Endothelial cell of umbilical vein (primary cell): ENCODE results near the gene MANEAL. TPM values are rescaled to one million over a fixed set of nuclear protein-coding genes. Genes with fewer than 3 reads are reported as not detected.

ENCODE experiments used
- BruUV-seq: library from RNA; stranded (reverse); fragments of 400-500 nt; replicated peaks from 2 replicates; lab custom pipeline; 2021; lab: Mats Ljungman, UMichigan
- CTCF ChIA-PET: fragments of 300-600, 350-600 bp; sonication (Branson Sonifier 250); formaldehyde crosslinking; loops from one replicate; lab custom pipeline; 2021; ENCODE audit warnings: antibody characterized with exemption, inconsistent platforms; lab: Charles Lee
- POLR2A ChIA-PET: fragments of 300-600, 350-600 bp; sonication (Branson Sonifier 250); formaldehyde crosslinking; loops from one replicate; lab custom pipeline; 2021; ENCODE audit warnings: antibody characterized with exemption, inconsistent platforms; lab: Charles Lee
- DNase-seq: peaks from one replicate; pipeline ENCODE4 v3.0.0-alpha.2; 2011; ENCODE audit warnings: low read depth, low spot score
- FAIRE-seq: peaks from 2 replicates; lab custom pipeline; 2011; peaks lifted over from hg19 to GRCh38; lab: Jason Lieb, UNC
- H2AFZ ChIP-seq: 2 replicates; pipeline ENCODE4 v1.6.0; 2012; ENCODE audit warnings: low read depth, low read length, control low read depth, inconsistent platforms
- H3K27ac ChIP-seq: 2 replicates; pipeline ENCODE4 v1.5.1; 2011; ENCODE audit warnings: low read depth, mild to moderate bottlenecking, control low read depth, low read length, moderate library complexity; ENCODE audit not compliant: insufficient read depth
- H3K27me3 ChIP-seq, 2 experiments: 2 replicates each; pipeline versions ENCODE4 v1.6.0 to v1.6.1; 2011; ENCODE audit warnings: low read length in 2 of 2, mixed read lengths in 1 of 2; ENCODE audit not compliant: control insufficient read depth in 2 of 2, insufficient read depth in 2 of 2
- H3K36me3 ChIP-seq, 2 experiments: 2 replicates in 1 of 2; 3 replicates in 1 of 2; pipeline ENCODE4 v1.5.1; 2011; ENCODE audit warnings: low read length in 2 of 2, mild to moderate bottlenecking in 1 of 2, moderate library complexity in 1 of 2; ENCODE audit not compliant: control insufficient read depth in 2 of 2, insufficient read depth in 2 of 2; ENCODE audit errors: extremely low read depth in 1 of 2
- H3K4me1 ChIP-seq: 3 replicates; pipeline ENCODE4 v1.5.1; 2011; ENCODE audit warnings: mild to moderate bottlenecking, low read length; ENCODE audit not compliant: control insufficient read depth, insufficient read depth; ENCODE audit errors: extremely low read depth
- H3K4me2 ChIP-seq: 2 replicates; pipeline ENCODE4 v1.6.1; 2011; ENCODE audit warnings: low read length, control low read depth, mixed read lengths; ENCODE audit not compliant: insufficient read depth
- H3K4me3 ChIP-seq, 3 experiments: fragments of 200-600 bp in 1 of 3; sonication (generic), shearing (Covaris generic) in 1 of 3; replicated peaks in 1 of 3; 2 replicates each; pipeline ENCODE4 v1.5.1; 2011 to 2016; ENCODE audit warnings: control low read depth in 3 of 3, low read length in 3 of 3, mild to moderate bottlenecking in 2 of 3, inconsistent platforms in 1 of 3, low read depth in 1 of 3, moderate library complexity in 1 of 3; ENCODE audit not compliant: insufficient read depth in 1 of 3
- H3K79me2 ChIP-seq: 2 replicates; pipeline ENCODE4 v1.6.0; 2012; ENCODE audit warnings: low read length, inconsistent platforms; ENCODE audit not compliant: control insufficient read depth, insufficient read depth
- H3K9ac ChIP-seq: replicated peaks from 2 replicates; pipeline ENCODE3; 2011; ENCODE audit warnings: low read length, control low read depth; ENCODE audit not compliant: insufficient read depth; ENCODE audit errors: extremely low read depth
- H3K9me1 ChIP-seq: replicated peaks from 3 replicates; pipeline ENCODE4 v1.6.0; 2011; ENCODE audit warnings: mild to moderate bottlenecking, low read length; ENCODE audit not compliant: control insufficient read depth, insufficient read depth; ENCODE audit errors: extremely low read depth
- H3K9me3 ChIP-seq: replicated peaks from 2 replicates; pipeline ENCODE4 v1.5.1; 2012; ENCODE audit warnings: low read length, inconsistent platforms; ENCODE audit not compliant: control insufficient read depth, insufficient read depth
- H4K20me1 ChIP-seq: replicated peaks from 2 replicates; pipeline ENCODE3; 2011; ENCODE audit warnings: mild to moderate bottlenecking, low read length; ENCODE audit not compliant: control insufficient read depth, insufficient read depth; ENCODE audit errors: extremely low read depth
- CTCF ChIP-seq, 2 donors: IDR thresholded peaks; 1 replicate in 1 of 2; 2 replicates in 1 of 2; pipeline ENCODE4 v1.5.1; 2011; ENCODE audit warnings: low read length in 2 of 2, mild to moderate bottlenecking in 2 of 2, moderate library complexity in 2 of 2, control low read depth in 1 of 2, inconsistent platforms in 1 of 2, low read depth in 1 of 2; ENCODE audit not compliant: insufficient read depth in 1 of 2; ENCODE audit errors: extremely low read depth in 1 of 2
- EZH2 ChIP-seq: IDR thresholded peaks from 2 replicates; pipeline ENCODE4 v1.6.1; 2012; ENCODE audit warnings: borderline replicate concordance, low read depth, mild to moderate bottlenecking, moderate library complexity, low read length, inconsistent platforms; ENCODE audit not compliant: severe bottlenecking
- FOS ChIP-seq: IDR thresholded peaks from 2 replicates; pipeline ENCODE4 v1.6.1; 2011; ENCODE audit warnings: mild to moderate bottlenecking, low read length, moderate library complexity, borderline replicate concordance; ENCODE audit not compliant: insufficient read depth
- GATA2 ChIP-seq: IDR thresholded peaks from 2 replicates; pipeline ENCODE4 v1.7.0; 2011; ENCODE audit warnings: low read depth, mild to moderate bottlenecking, moderate library complexity, mixed read lengths, low read length; ENCODE audit not compliant: insufficient read length, insufficient read depth
- JUN ChIP-seq: IDR thresholded peaks from 2 replicates; pipeline ENCODE4 v1.6.1; 2011; ENCODE audit warnings: borderline replicate concordance, low read depth; ENCODE audit not compliant: insufficient read length, insufficient read depth
- MYC ChIP-seq: IDR thresholded peaks from one replicate; pipeline ENCODE4 v1.6.1; 2011; ENCODE audit warnings: mild to moderate bottlenecking, low read depth, low read length
- POLR2A ChIP-seq: IDR thresholded peaks from 2 replicates; pipeline ENCODE4 v1.6.1; 2012; ENCODE audit warnings: low read depth, mild to moderate bottlenecking, control low read depth, low read length
- POLR2AphosphoS5 ChIP-seq: IDR thresholded peaks from 2 replicates; pipeline ENCODE4 v1.6.1; 2012; ENCODE audit warnings: low read depth, mild to moderate bottlenecking, control low read depth, low read length, moderate library complexity; ENCODE audit not compliant: insufficient read depth
- dilution Hi-C: fragments of 300-500 bp; cut with MboI; formaldehyde crosslinking; loops from one replicate; pipeline ENCODE4 v1.15.0; 2019; ENCODE audit warnings: low sequenced_read_pairs; ENCODE audit not compliant: extremely low pct_ligation_motif_present
- intact Hi-C: fragments of 100-400 bp; cut with micrococcal nuclease; formaldehyde crosslinking; loops from one replicate; pipeline ENCODE4 v1.10.0; 2022
- polyA plus RNA-seq, 4 experiments: library from polyadenylated mRNA; depleted of rRNA in 3 of 4; stranded (reverse) in 3 of 4; unstranded in 1 of 4; fragments of >200 nt; gene quantifications; 2 replicates each; pipeline versions ENCODE4 v1.2.1 to v1.2.3, GENCODE V29; 2011 to 2012; ENCODE audit warnings: missing spikeins in 1 of 4
- total RNA-seq: library from RNA; stranded (reverse); gene quantifications from 2 replicates; pipeline ENCODE4 v1.2.3, GENCODE V29; 2021
- TF ChIP-seq, protein P1 (sequence below): IDR thresholded peaks from 2 replicates; pipeline ENCODE4 v1.6.1; 2011; ENCODE audit not compliant: insufficient read depth, insufficient read length

Gene MANEAL
- total and polyA plus RNA-seq, 2 donors (not counting 3 experiments of a cell fraction or from before 2014, with no cell fraction given): 0.66 to 1.3 TPM

GRCh38 chr1:37782491-37782890 is 11.2 kb upstream of the MANEAL start:
- Histone ChIP-seq H4K20me1 (no peaks in the 10 kb centered on the region), H3K4me2 (no peak overlapping the region), H3K27me3 (peaks cover 0 to 2% of the 10 kb centered on the region in 2 experiments), H2AFZ (no peak overlapping the region), H3K9me1 (no peaks in the 10 kb centered on the region), H3K4me1 (no peaks in the 10 kb centered on the region), H3K36me3 (no peaks in the 10 kb centered on the region), H3K4me3 (no peak overlapping the region), H3K9me3 (no peaks in the 10 kb centered on the region), H3K79me2 (no peaks in the 10 kb centered on the region), H3K27ac (no peak overlapping the region), H3K9ac (no peak overlapping the region)
- dilution Hi-C loops (no loop called here), intact Hi-C loops (no loop called here)
- ChIA-PET POLR2A (no interaction called here), CTCF (no interaction called here)
- no peak for FAIRE-seq
- no TSS peak for BruUV-seq
- DNase-seq: no peak
- no peak for TF ChIP-seq MYC
- TF ChIP-seq GATA2: no peak
- TF ChIP-seq EZH2: no peak
- TF ChIP-seq JUN: no peak
- no peak for TF ChIP-seq CTCF (IDR thresholded peaks at IDR 0.05; ENCODE audit: extremely low read depth in 1 of 2, insufficient read depth in 1 of 2, low read depth in 1 of 2, low read length in 2 of 2)
- no peak for TF ChIP-seq POLR2AphosphoS5
- TF ChIP-seq POLR2A: no peak
- TF ChIP-seq, protein P1, sequence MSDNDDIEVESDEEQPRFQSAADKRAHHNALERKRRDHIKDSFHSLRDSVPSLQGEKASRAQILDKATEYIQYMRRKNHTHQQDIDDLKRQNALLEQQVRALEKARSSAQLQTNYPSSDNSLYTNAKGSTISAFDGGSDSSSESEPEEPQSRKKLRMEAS: no peak
- TF ChIP-seq FOS: no peak
